HepG2 (cell line): ENCODE measurements around the gene KCNAB2.

Experiments used
- CTCF ChIP-seq: sonication (generic); formaldehyde crosslinking; IDR thresholded peaks from 2 replicates; pipeline ENCODE4 v1.5.0; 2020; ENCODE audit warnings: mild to moderate bottlenecking, missing genetic modification reagents, moderate library complexity
- EZH2 ChIP-seq: conservative IDR thresholded peaks from 2 replicates; pipeline ENCODE4 v1.6.1; 2012; ENCODE audit warnings: mild to moderate bottlenecking, low read depth, low read length, moderate library complexity
- MAFK ChIP-seq, 2 experiments: IDR thresholded peaks in 1 of 2; conservative IDR thresholded peaks in 1 of 2; 2 replicates each; pipeline ENCODE4 v1.6.1; 2011; ENCODE audit warnings: improper control_type of control experiment in 2 of 2, low read length in 2 of 2
- NR2C2 ChIP-seq: sonication (generic); formaldehyde crosslinking; IDR thresholded peaks from 2 replicates; pipeline ENCODE4 v1.4.0; 2020; ENCODE audit warnings: missing genetic modification reagents, mild to moderate bottlenecking, moderate library complexity, borderline replicate concordance
- POLR2AphosphoS2 ChIP-seq: IDR thresholded peaks from 2 replicates; pipeline ENCODE4 v1.6.1; 2011; ENCODE audit warnings: low read depth, low read length, improper control_type of control experiment
- REST ChIP-seq, 2 experiments: IDR thresholded peaks; 2 replicates each; pipeline ENCODE4 v1.6.1; 2011 to 2012; ENCODE audit warnings: low read length in 2 of 2, borderline replicate concordance in 1 of 2, low read depth in 1 of 2, mild to moderate bottlenecking in 1 of 2, moderate library complexity in 1 of 2
- TARDBP ChIP-seq: sonication (generic); formaldehyde crosslinking; IDR thresholded peaks from 2 replicates; pipeline ENCODE4 v1.8.0; 2022; ENCODE audit warnings: mild to moderate bottlenecking, missing genetic modification reagents
- TCF12 ChIP-seq, 2 experiments: fragments of 450-650 bp in 1 of 2; sonication (generic) in 1 of 2; formaldehyde crosslinking in 1 of 2; IDR thresholded peaks; 2 replicates each; pipeline versions ENCODE4 v1.6.1 to v1.8.0; 2017 to 2022; ENCODE audit warnings: antibody characterized with exemption in 1 of 2, mild to moderate bottlenecking in 1 of 2, missing genetic modification reagents in 1 of 2, moderate library complexity in 1 of 2
- TOE1 ChIP-seq: sonication (generic); formaldehyde crosslinking; IDR thresholded peaks from 2 replicates; pipeline ENCODE4 v1.4.0; 2020; ENCODE audit warnings: mild to moderate bottlenecking, missing genetic modification reagents
- ZNF513 ChIP-seq: sonication (generic); formaldehyde crosslinking; conservative IDR thresholded peaks from 2 replicates; pipeline ENCODE4 v1.5.0; 2020; ENCODE audit warnings: missing genetic modification reagents

GRCh38 chr1:6126028-6126427 lies 80.3 kb downstream of the KCNAB2 start:
- no peak for TF ChIP-seq TCF12 (IDR thresholded peaks at IDR 0.05)
- TF ChIP-seq TCF12 (CRISPR knock-in tag; IDR thresholded peaks at IDR 0.05), result no peak
- no peak for TF ChIP-seq ZNF513
- TF ChIP-seq CTCF (CRISPR knock-in tag), result no peak
- TF ChIP-seq TOE1 (CRISPR knock-in tag), result no peak
- TF ChIP-seq MAFK (conservative IDR thresholded peaks at IDR 0.05 in 1 of 2, IDR thresholded peaks at IDR 0.05 in 1 of 2; ENCODE audit: low read length in 2 of 2), result no peak
- TF ChIP-seq REST (IDR thresholded peaks at IDR 0.05; ENCODE audit: borderline replicate concordance in 1 of 2, low read depth in 1 of 2, low read length in 2 of 2), result no peak
- TF ChIP-seq POLR2AphosphoS2, result no peak
- TF ChIP-seq EZH2, result no peak
- no peak for TF ChIP-seq TARDBP
- no peak for TF ChIP-seq NR2C2 (CRISPR knock-in tag)
